ENCODE results near the gene EPDR1.

Gene EPDR1

GRCh38 chr7:37977243-37977642, 56.8 kb downstream of the EPDR1 start:
- peak; percentile 15 for DNase-seq (ENCODE audit: insufficient read length, low spot score)
- peak; percentile 91 for FAIRE-seq
- no peak for TF ChIP-seq POLR2A (IDR thresholded peaks at IDR 0.05; ENCODE audit: low read depth, low read length)

- DNase-seq (ENCODE audit: insufficient read length, low spot score) (no peak), FAIRE-seq (no peak)
- TF ChIP-seq POLR2A (IDR thresholded peaks at IDR 0.05; ENCODE audit: low read depth, low read length) = no peak
These were observed 61.2 kb downstream of the EPDR1 start for GRCh38 chr7:37981664-37982063.

GRCh38 chr7:37982423-37982822, 62.0 kb downstream of the EPDR1 start:
- DNase-seq (ENCODE audit: insufficient read length, low spot score) (no peak), FAIRE-seq (no peak)
- no peak for TF ChIP-seq POLR2A (IDR thresholded peaks at IDR 0.05; ENCODE audit: low read depth, low read length)

GRCh38 chr7:37984750-37985390, 64.4 kb downstream of the EPDR1 start:
- no peak for DNase-seq (ENCODE audit: insufficient read length, low spot score)
- no peak for TF ChIP-seq POLR2A (IDR thresholded peaks at IDR 0.05; ENCODE audit: low read depth, low read length)
- FAIRE-seq = no peak

GRCh38 chr7:37986908-37987330, 66.5 kb downstream of the EPDR1 start:
- TF ChIP-seq POLR2A (IDR thresholded peaks at IDR 0.05; ENCODE audit: low read depth, low read length) = no peak
- FAIRE-seq (peak; percentile 67), DNase-seq (ENCODE audit: insufficient read length, low spot score) (no peak)

GRCh38 chr7:37987732-37988131, 67.3 kb downstream of the EPDR1 start:
- no peak for TF ChIP-seq POLR2A (IDR thresholded peaks at IDR 0.05; ENCODE audit: low read depth, low read length)
- DNase-seq (ENCODE audit: insufficient read length, low spot score) (no peak), FAIRE-seq (no peak)

GRCh38 chr7:37988721-37989650, 68.5 kb downstream of the EPDR1 start:
- FAIRE-seq (peak; percentile 11), DNase-seq (ENCODE audit: insufficient read length, low spot score) (no peak)
- no peak for TF ChIP-seq POLR2A (IDR thresholded peaks at IDR 0.05; ENCODE audit: low read depth, low read length)

GRCh38 chr7:37990337-37990736, 69.9 kb downstream of the EPDR1 start:
- no peak for FAIRE-seq
- no peak for TF ChIP-seq POLR2A (IDR thresholded peaks at IDR 0.05; ENCODE audit: low read depth, low read length)
- no peak for DNase-seq (ENCODE audit: insufficient read length, low spot score)

- FAIRE-seq (peak; percentile 41), DNase-seq (ENCODE audit: insufficient read length, low spot score) (no peak)
- TF ChIP-seq POLR2A (IDR thresholded peaks at IDR 0.05; ENCODE audit: low read depth, low read length) = no peak
These were observed 72.6 kb downstream of the EPDR1 start for GRCh38 chr7:37993060-37993501.

GRCh38 chr7:37999673-38000072, 79.2 kb downstream of the EPDR1 start:
- FAIRE-seq = peak; percentile 64
- TF ChIP-seq POLR2A (IDR thresholded peaks at IDR 0.05; ENCODE audit: low read depth, low read length) = no peak
- no peak for DNase-seq (ENCODE audit: insufficient read length, low spot score)

- TF ChIP-seq POLR2A (IDR thresholded peaks at IDR 0.05; ENCODE audit: low read depth, low read length) = no peak
- DNase-seq (ENCODE audit: insufficient read length, low spot score) (no peak), FAIRE-seq (peak; percentile 98)
These were observed 79.8 kb downstream of the EPDR1 start for GRCh38 chr7:38000272-38000671.
